Cerebellar cortex (tissue), 1 donor: ENCODE data around the gene COQ3.

Experiments
- DNase-seq: peaks from one replicate; pipeline ENCODE4 v3.0.0-alpha.2; 2015; ENCODE audit warnings: low spot score

Gene COQ3

GRCh38 chr6:99393698-99394531, at the start of gene COQ3:
TSS of gene COQ3 (minus strand) at chr6:99394195. CDS start at chr6:99394179, 16 bp downstream.
- peak; percentile 80 for DNase-seq

GRCh38 chr6:99434702-99435530, 40.9 kb upstream of the COQ3 start:
- peak; percentile 40 for DNase-seq

- no peak for DNase-seq
Measured at GRCh38 chr6:99432877-99433276, 38.9 kb upstream of the COQ3 start.

GRCh38 chr6:99431901-99432300, 37.9 kb upstream of the COQ3 start:
- no peak for DNase-seq

- no peak for DNase-seq
Measured at GRCh38 chr6:99427988-99428387, 34.0 kb upstream of the COQ3 start.

- no peak for DNase-seq
Measured at GRCh38 chr6:99426451-99426757, 32.4 kb upstream of the COQ3 start.

- DNase-seq = peak; percentile 90
Measured at GRCh38 chr6:99425647-99426450, 31.9 kb upstream of the COQ3 start.

GRCh38 chr6:99424761-99425646, 31.0 kb upstream of the COQ3 start, which contains the start of gene PNISR:
TSS of gene PNISR (minus strand) at chr6:99425308. CDS start at chr6:99414659, 10,649 bp downstream.
- DNase-seq = peak; percentile 99

GRCh38 chr6:99424022-99424421, 30.0 kb upstream of the COQ3 start:
- DNase-seq = no peak

GRCh38 chr6:99422912-99423311, 28.9 kb upstream of the COQ3 start:
- DNase-seq = no peak

GRCh38 chr6:99416892-99417767, 23.1 kb upstream of the COQ3 start:
- no peak for DNase-seq

GRCh38 chr6:99416226-99416625, 22.2 kb upstream of the COQ3 start:
- no peak for DNase-seq

GRCh38 chr6:99415446-99415845, 21.5 kb upstream of the COQ3 start:
- DNase-seq = no peak

- no peak for DNase-seq
Measured at GRCh38 chr6:99412065-99412464, 18.1 kb upstream of the COQ3 start.

- DNase-seq = no peak
Measured at GRCh38 chr6:99409672-99410071, 15.7 kb upstream of the COQ3 start.

GRCh38 chr6:99407076-99407475, 13.1 kb upstream of the COQ3 start:
- DNase-seq = no peak

- no peak for DNase-seq
Measured at GRCh38 chr6:99402448-99402847, 8.5 kb upstream of the COQ3 start.

- no peak for DNase-seq
Measured at GRCh38 chr6:99397287-99397686, 3.3 kb upstream of the COQ3 start.

GRCh38 chr6:99393366-99393697, 663 bp downstream of the COQ3 start:
- no peak for DNase-seq

GRCh38 chr6:99390896-99391295, 3.1 kb downstream of the COQ3 start:
- DNase-seq = no peak
